Nephron (organoid): ENCODE data around the gene SLC2A9.
"Not testable (repeated sequence)": the region's sequence is repeated elsewhere in the genome, so short reads cannot be mapped to it uniquely, and the experiment has no call there.

Source experiments
- H3K27ac Mint-ChIP-seq, 3 experiments: 2 replicates each; pipeline ENCODE4 v1.8.0; 2020; ENCODE audit warnings: mixed read lengths in 3 of 3, mild to moderate bottlenecking in 2 of 3, moderate library complexity in 1 of 3
- H3K27me3 Mint-ChIP-seq: 2 replicates; pipeline ENCODE4 v1.8.0; 2021; ENCODE audit warnings: low read depth, mild to moderate bottlenecking, moderate library complexity, mixed read lengths
- H3K36me3 Mint-ChIP-seq: 2 replicates; pipeline ENCODE4 v1.8.0; 2020; ENCODE audit warnings: low read depth, mixed read lengths
- H3K4me1 Mint-ChIP-seq: 2 replicates; pipeline ENCODE4 v1.8.0; 2020; ENCODE audit warnings: mixed read lengths
- H3K4me3 Mint-ChIP-seq, 3 experiments: 2 replicates each; pipeline ENCODE4 v1.8.0; 2020; ENCODE audit warnings: mild to moderate bottlenecking in 3 of 3, mixed read lengths in 3 of 3, moderate library complexity in 2 of 3
- H3K9me3 Mint-ChIP-seq: 2 replicates; pipeline ENCODE4 v1.8.0; 2020; ENCODE audit warnings: mixed read lengths
- TF ChIP-seq, protein P1 (sequence below), 3 experiments: fragments of 200-600 bp; sonication (generic); IDR thresholded peaks; one replicate each; pipeline ENCODE4 v1.5.0; 2021; ENCODE audit warnings: antibody characterized with exemption in 3 of 3; ENCODE audit not compliant: unreplicated experiment in 3 of 3

SLC2A9 gene

GRCh38 chr4:9903317-9903716 is 118.0 kb downstream of the SLC2A9 start:
- Mint-ChIP-seq H3K27me3 (peaks cover 30% of the 10 kb centered on the region), H3K4me3 (no peak overlapping the region), H3K27ac (no peak overlapping the region), H3K9me3 (no peaks in the 10 kb centered on the region), H3K36me3 (no peaks in the 10 kb centered on the region), H3K4me1 (peaks cover 24% of the 10 kb centered on the region)
- TF ChIP-seq, protein P1, sequence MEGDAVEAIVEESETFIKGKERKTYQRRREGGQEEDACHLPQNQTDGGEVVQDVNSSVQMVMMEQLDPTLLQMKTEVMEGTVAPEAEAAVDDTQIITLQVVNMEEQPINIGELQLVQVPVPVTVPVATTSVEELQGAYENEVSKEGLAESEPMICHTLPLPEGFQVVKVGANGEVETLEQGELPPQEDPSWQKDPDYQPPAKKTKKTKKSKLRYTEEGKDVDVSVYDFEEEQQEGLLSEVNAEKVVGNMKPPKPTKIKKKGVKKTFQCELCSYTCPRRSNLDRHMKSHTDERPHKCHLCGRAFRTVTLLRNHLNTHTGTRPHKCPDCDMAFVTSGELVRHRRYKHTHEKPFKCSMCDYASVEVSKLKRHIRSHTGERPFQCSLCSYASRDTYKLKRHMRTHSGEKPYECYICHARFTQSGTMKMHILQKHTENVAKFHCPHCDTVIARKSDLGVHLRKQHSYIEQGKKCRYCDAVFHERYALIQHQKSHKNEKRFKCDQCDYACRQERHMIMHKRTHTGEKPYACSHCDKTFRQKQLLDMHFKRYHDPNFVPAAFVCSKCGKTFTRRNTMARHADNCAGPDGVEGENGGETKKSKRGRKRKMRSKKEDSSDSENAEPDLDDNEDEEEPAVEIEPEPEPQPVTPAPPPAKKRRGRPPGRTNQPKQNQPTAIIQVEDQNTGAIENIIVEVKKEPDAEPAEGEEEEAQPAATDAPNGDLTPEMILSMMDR (IDR thresholded peaks at IDR 0.05; ENCODE audit: unreplicated experiment in 3 of 3): no peak

- Mint-ChIP-seq H3K9me3 (no peaks in the 10 kb centered on the region), H3K36me3 (no peaks in the 10 kb centered on the region), H3K4me1 (peaks cover 24% of the 10 kb centered on the region), H3K27me3 (peaks cover 22% of the 10 kb centered on the region), H3K27ac (no peak overlapping the region), H3K4me3 (no peak overlapping the region)
- TF ChIP-seq, protein P1 (IDR thresholded peaks at IDR 0.05; ENCODE audit: unreplicated experiment in 3 of 3): no peak
Measured at GRCh38 chr4:9901257-9901656, 120.0 kb downstream of the SLC2A9 start.

DNA sequence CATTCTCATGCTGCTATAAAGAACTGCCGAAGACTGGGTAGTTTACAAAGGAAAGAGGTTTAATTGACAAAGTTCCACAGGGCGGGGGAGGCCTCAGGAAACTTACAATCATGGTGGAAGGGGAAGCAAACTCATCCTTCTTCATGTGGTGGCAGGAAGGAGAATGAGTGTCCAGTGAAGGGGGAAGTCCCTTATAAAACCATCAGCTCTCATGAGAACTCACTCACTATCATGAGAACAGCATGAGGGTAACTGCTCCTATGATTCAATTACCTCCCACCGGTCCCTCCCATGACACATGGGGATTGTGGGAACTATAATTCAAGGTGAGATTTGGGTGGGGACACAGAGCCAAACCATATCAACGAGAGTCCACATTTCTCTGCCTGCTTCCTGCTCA is 120.7 kb downstream of the SLC2A9 start:
- H3K9me3 Mint-ChIP-seq, H3K27ac Mint-ChIP-seq, H3K4me3 Mint-ChIP-seq, H3K36me3 Mint-ChIP-seq: not testable (repeated sequence)
- peaks cover 22% of the 10 kb centered on the region for H3K27me3 Mint-ChIP-seq
- H3K4me1 Mint-ChIP-seq: peaks cover 27% of the 10 kb centered on the region

GRCh38 chr4:9899306-9900055 is 121.8 kb downstream of the SLC2A9 start:
- peaks cover 22% of the 10 kb centered on the region for H3K27me3 Mint-ChIP-seq
- H3K36me3 Mint-ChIP-seq: no peaks in the 10 kb centered on the region
- no peaks in the 10 kb centered on the region for H3K9me3 Mint-ChIP-seq
- H3K27ac Mint-ChIP-seq: peak overlapping the region in 2 of 3 experiments; percentile 33 to 34
- TF ChIP-seq, protein P1 (IDR thresholded peaks at IDR 0.05; ENCODE audit: unreplicated experiment in 3 of 3): no peak
- peaks cover 32% of the 10 kb centered on the region for H3K4me1 Mint-ChIP-seq
- peak overlapping the region in 1 of 3 experiments; percentile 8 for H3K4me3 Mint-ChIP-seq

DNA sequence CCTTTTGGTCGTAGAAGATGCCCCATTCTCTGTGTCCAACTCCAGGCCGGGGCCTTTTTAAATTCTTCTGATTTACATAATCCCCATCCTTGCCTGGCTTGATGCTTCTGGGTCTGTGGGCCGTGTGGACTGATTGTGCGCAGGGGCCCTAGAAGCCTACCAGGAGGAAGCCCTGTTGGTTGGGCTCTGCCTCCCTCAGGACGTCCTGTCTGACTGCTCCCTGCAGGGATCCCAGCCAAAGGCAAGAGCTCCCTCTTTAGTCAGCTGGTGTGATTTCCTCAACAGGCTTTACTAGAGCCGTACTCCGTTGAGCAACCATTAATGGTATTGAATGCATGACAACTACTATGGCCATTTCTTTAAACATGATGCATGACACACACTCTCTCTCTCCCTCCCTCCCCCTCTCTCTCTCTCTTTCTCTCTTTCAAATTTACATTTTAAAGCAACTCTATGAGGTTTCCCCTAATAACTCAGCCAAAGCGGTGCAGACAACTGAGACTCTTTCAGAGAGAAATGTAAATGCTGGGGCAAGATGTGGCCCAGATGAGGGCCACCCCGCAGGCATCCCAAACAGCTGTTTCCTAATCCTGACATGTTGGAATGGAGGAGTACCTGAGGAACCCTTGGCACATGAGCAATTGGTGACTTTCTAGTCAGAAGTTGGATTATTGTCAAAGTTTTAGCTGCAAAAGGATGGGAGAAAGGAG is 122.5 kb downstream of the SLC2A9 start:
- TF ChIP-seq, protein P1 (IDR thresholded peaks at IDR 0.05; ENCODE audit: unreplicated experiment in 3 of 3): peak; percentile 39 to 61 (median 55)
- Mint-ChIP-seq H3K36me3 (no peaks in the 10 kb centered on the region), H3K4me3 (no peak overlapping the region), H3K9me3 (no peaks in the 10 kb centered on the region), H3K4me1 (peaks cover 34% of the 10 kb centered on the region), H3K27me3 (peaks cover 22% of the 10 kb centered on the region), H3K27ac (peak overlapping the region in 1 of 3 experiments; percentile 34)

DNA sequence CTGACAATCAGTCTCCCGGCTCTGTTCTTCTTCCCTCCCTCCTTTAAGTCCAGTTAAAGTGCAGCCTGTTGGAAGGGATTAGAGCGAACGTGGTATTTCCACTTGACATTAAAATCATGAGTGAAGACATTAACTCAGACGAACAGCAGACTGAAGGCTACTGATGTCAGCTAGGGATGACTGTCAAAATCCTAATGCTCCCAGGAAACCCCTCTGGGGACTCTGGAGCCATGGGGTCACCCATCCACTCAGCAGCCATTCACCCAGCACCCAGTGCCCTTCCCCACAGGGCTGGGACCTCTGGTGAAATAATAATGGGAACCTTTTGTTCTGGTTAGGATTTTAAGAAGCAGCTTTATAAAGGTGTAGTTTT is 126.0 kb downstream of the SLC2A9 start:
- H3K36me3 Mint-ChIP-seq: no peaks in the 10 kb centered on the region
- peaks cover 29% of the 10 kb centered on the region for H3K4me1 Mint-ChIP-seq
- no peak overlapping the region for H3K4me3 Mint-ChIP-seq
- TF ChIP-seq, protein P1 (IDR thresholded peaks at IDR 0.05; ENCODE audit: unreplicated experiment in 3 of 3): no peak
- no peak overlapping the region for H3K27ac Mint-ChIP-seq
- H3K9me3 Mint-ChIP-seq: no peaks in the 10 kb centered on the region
- peaks cover 27% of the 10 kb centered on the region for H3K27me3 Mint-ChIP-seq
